ENCODE measurements around the gene MYH9.

The MYH9 gene

GRCh38 chr22:36386351-36386899, 1.3 kb downstream of the MYH9 start:
- no peak for DNase-seq (ENCODE audit: low spot score)

- DNase-seq (ENCODE audit: low spot score): peak; percentile 59
These were observed 2.0 kb downstream of the MYH9 start for GRCh38 chr22:36385491-36386350.

GRCh38 chr22:36384766-36385481, 2.8 kb downstream of the MYH9 start:
- no peak for DNase-seq (ENCODE audit: low spot score)

GRCh38 chr22:36383110-36383581, 4.6 kb downstream of the MYH9 start:
- DNase-seq (ENCODE audit: low spot score): no peak

- DNase-seq (ENCODE audit: low spot score): no peak
These were observed 6.1 kb downstream of the MYH9 start for GRCh38 chr22:36381513-36382128.

GRCh38 chr22:36379593-36380361, 8.0 kb downstream of the MYH9 start:
- DNase-seq (ENCODE audit: low spot score): no peak

- no peak for DNase-seq (ENCODE audit: low spot score)
These were observed 8.9 kb downstream of the MYH9 start for GRCh38 chr22:36378869-36379217.

GRCh38 chr22:36378080-36378868, 9.5 kb downstream of the MYH9 start:
- DNase-seq (ENCODE audit: low spot score): no peak

- DNase-seq (ENCODE audit: low spot score): no peak
These were observed 10.6 kb downstream of the MYH9 start for GRCh38 chr22:36377022-36377631.

GRCh38 chr22:36376265-36376664, 11.5 kb downstream of the MYH9 start:
- DNase-seq (ENCODE audit: low spot score): no peak

GRCh38 chr22:36375071-36375980, 12.4 kb downstream of the MYH9 start:
- no peak for DNase-seq (ENCODE audit: low spot score)

- DNase-seq (ENCODE audit: low spot score): peak; percentile 85
These were observed 13.2 kb downstream of the MYH9 start for GRCh38 chr22:36374603-36375024.

- no peak for DNase-seq (ENCODE audit: low spot score)
These were observed 14.5 kb downstream of the MYH9 start for GRCh38 chr22:36373258-36373579.

GRCh38 chr22:36371920-36372319, 15.8 kb downstream of the MYH9 start:
- DNase-seq (ENCODE audit: low spot score): no peak

- peak; percentile 86 for DNase-seq (ENCODE audit: low spot score)
These were observed 17.6 kb downstream of the MYH9 start for GRCh38 chr22:36369922-36370791.

GRCh38 chr22:36369004-36369921, 18.5 kb downstream of the MYH9 start:
- no peak for DNase-seq (ENCODE audit: low spot score)

- peak; percentile 62 for DNase-seq (ENCODE audit: low spot score)
These were observed 19.3 kb downstream of the MYH9 start for GRCh38 chr22:36368359-36368983.
